Activated CD4-positive, alpha-beta T cell treated with anti-CD3 and anti-CD28 coated beads, Interleukin-2, amount 50 U/mL, for 24 hours (primary cell): ENCODE results near the gene SCYL1.
"Not testable (repeated sequence)": the region's sequence is repeated elsewhere in the genome, so short reads cannot be mapped to it uniquely, and the experiment has no call there.

ENCODE experiments used
- DNase-seq, 2 donors: peaks; one replicate each; pipeline ENCODE4 v3.0.0-alpha.2; 2020; ENCODE audit warnings: low read depth in 1 of 2, low spot score in 1 of 2

SCYL1 gene

GRCh38 chr11:65552388-65552951, 27.6 kb downstream of the SCYL1 start:
- no peak for DNase-seq

- DNase-seq, result peak in 1 of 2 donors; percentile 50
These were observed 28.6 kb downstream of the SCYL1 start for GRCh38 chr11:65553301-65554001.

DNA sequence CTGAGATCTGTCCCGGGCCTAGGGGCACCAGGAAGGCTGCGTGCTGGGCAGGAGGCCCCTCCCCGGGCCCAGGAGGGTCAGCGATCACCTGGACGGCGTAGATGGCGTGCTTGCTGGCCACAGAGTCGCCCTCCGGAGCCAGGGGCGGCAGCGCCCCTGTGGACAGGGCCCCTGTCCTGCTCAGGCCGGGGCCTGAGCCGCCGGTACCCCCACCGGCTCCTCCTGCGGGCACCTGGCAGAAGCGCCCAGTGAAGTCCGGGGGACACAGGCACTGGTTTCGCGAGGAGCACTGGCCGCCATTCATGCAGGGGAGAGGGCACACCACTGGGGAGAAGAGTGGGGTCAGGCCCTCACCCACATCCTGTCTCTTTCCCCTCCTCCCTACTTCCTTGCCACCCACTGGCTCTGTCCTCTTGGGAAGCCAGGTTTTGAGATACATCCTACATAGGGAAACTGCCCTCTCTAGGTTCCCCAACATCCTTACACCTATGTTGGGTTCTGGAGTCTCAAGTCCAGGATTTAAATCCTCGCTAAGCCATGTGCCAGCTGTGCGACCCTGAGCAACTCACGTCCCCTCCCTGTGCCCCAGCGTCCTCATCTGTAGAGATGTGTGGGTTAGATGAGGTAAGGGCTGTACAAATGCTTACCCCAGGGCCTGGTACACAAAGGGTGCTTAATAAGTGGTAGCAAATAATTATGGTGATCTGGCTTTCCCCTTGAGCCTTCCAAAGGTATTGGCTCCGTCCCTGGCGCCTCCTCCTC, 29.4 kb downstream of the SCYL1 start:
- DNase-seq, result no peak

DNA sequence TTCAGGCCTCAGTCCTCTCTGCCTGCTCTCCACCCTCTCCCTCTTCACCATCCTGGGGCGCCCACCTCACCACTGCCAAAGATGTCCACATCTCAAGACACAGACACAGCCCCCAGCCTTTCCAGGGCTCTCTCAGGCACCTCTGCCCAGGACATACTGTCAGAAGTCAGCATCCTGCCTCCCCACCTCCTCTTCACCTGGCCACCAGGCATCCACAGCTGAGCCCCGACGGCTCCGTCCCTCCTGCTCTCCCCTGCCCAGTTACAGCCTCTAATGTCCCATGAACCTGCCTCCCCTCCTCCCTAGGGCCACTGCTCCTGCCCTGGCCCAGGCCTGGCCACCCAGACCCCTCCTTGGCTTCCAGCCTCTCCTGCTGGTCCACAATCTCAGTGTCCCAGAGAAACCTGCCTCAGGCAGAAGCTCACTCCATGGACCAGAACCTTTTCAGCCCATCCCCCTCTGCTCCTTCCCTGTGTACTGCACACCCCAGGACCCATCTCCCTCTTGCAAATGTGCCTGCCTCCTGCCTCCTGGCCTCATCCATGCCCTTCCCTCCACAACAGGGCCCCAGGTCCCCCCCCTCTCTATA, 30.1 kb downstream of the SCYL1 start:
- DNase-seq, result no peak

DNA sequence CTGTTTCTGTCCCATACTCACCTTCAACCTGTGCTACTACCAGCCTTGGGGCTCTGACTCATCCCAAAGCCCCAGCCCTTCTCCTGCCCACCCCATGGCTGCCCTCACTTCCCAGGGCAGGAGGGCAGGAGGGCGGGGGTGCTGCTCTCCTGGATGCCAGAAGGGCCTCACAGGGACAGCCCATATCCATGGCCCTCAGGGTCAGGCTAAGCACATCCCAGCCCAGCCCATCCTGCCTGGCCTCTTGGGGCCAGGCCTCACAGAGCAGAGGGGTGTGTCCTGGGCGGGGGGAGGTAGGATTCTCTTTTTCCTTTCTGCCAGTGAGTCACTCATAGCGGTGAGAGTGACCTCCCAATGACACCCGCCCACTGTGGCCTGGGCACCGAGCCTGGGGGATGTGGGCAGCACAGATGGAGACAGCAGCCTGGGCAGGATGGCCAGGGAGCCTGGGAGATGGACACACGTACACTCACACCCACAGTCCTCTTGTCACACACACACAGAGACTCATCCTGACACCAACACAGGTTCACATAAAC, 30.9 kb downstream of the SCYL1 start:
- DNase-seq, result no peak

DNA sequence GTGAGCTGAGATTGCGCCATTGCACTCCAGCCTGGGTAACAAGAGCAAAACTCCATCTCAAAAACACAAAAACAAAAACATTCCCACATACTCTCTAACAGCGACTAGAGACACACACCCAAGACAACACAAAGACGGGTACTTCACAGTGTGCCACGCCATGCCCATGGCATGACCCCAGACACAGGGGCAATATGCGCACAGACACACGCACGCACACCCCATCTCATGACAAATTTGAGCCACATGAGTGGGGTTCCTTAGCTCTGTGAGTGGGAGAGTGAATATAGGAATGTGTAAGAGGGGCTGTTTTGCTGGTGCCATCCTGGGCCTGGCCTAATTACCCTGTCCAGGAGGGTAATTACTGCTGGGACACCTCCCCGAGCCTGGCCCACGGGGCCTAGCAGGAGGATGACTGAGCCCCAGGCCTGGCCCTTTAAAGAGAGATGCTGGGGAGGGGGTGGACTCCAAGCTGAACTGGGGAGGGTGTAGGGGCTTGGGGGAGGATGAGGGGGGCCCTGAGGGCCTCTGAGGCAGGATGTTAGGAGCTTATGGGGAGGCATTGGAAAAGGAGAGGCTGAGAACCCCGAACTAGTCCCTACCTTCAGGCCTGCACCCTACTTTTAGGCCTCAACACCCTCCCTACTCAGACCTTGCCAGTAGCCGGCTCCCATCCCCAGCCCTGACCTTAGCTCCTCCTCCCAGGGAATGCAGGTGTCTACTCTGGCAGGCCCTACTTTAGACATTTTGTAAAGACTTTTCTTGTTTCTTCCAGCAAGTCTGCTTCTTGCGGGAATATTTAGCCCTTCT, 31.8 kb downstream of the SCYL1 start:
- no peak for DNase-seq

DNA sequence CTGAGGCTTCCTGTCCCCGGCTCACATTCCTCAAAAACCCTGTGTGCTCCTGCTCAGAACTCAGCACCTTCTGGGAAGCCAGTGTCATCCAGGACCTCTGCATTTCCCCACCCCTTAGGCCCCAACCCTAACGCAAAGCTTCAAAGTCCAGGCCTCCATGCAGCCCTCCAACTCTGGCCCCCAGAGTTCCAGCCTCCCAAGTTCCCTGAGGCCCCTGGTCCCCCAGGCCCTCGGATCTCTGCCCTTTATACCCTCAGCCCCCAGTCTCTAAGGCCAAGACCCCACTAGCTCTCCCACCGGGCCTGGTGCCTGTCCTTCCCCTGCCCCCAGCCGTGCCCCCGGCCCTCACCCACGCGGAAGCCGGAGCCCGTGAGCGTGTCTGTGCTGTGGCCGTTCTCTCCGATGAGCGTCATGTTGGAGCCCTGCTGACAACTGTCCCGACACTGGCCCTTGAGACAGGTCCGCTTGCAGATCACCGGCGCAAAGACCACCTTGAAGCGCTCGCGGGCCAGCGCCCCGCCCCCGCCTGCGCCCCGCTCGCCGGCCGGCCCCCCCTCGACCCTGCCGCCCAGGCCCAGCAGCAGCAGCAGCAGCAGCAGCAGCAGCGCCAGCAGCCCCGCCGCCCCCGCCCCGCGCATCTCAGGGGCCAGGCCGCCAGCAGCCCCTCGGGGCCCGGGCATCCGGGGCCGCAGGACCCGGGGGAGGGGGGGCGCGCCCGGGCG, 32.6 kb downstream of the SCYL1 start:
- DNase-seq, result no peak

- DNase-seq, result no peak
These were observed 33.4 kb downstream of the SCYL1 start, which contains the start of gene LTBP3 for GRCh38 chr11:65558002-65558929. Gene LTBP3, minus strand, starts transcription at chr11:65558359. Its CDS starts 400 bp downstream, at chr11:65557959.

GRCh38 chr11:65558930-65559509, 34.1 kb downstream of the SCYL1 start:
- DNase-seq, result no peak

DNA sequence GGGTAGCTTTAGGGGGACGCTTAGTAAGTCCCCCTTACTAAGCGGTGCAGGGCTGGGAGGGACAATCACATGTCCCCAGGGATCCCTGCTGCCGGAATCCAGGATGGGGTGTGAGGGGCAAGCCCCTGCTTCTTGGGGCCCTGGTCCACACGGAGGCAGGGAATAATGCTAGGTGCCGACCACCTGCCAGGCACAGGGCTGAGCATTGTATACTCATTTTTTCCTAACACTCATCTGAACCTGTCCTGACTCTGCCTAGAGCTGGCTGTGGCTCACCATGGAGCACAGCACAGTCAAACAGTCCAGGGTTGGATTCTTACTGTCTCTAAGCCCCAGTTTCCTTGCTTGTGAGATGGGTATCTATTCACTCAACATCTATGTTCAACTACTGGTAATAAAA, 34.7 kb downstream of the SCYL1 start:
- no peak for DNase-seq

- DNase-seq, result no peak
These were observed 35.2 kb downstream of the SCYL1 start for GRCh38 chr11:65559951-65560537.

- no peak for DNase-seq
These were observed 35.9 kb downstream of the SCYL1 start for GRCh38 chr11:65560555-65561418.

GRCh38 chr11:65562020-65562419, 37.1 kb downstream of the SCYL1 start:
- DNase-seq, result no peak

DNA sequence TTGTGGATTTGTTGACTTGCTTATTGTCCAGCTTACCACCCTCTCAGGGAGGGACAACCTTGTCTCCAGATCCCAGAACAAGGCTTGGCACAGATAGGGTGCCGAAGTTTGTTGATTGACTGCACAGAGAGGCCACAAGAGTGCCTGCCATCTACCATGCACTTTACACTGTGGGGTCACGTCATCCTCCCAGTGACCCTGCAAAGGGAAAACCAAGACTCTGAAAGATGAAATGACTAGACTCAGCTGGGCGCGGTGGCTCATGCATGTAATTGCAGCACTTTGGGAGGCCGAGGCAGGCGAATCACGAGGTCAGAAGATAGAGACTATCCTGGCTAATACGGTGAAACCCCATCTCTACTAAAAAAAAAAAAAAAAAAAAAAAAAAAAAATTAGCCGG, 37.9 kb downstream of the SCYL1 start:
- no peak for DNase-seq

DNA sequence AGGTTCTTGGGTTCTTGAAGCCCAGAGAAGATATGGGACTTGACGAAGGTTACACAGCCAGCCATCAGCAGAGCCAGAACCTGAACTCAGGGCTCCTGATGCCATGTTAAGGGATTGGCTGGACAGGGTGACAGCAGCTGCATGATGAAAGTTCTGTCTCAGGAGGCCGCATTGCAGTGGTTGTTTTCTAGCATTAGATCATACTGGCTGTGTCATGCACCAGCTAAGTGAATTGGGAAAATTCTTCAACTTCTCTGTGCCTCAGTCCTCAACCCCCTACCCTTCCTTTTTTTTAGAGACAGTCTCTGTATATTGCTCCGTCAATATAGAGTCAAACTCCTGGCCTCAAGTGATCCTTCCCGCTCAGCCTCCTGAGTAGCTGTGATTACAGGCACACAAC, 38.7 kb downstream of the SCYL1 start:
- no peak for DNase-seq

- not testable (repeated sequence) for DNase-seq
These were observed 40.1 kb downstream of the SCYL1 start for GRCh38 chr11:65564879-65565559.
